GM18870 (cell line): ENCODE data around the gene PTGER3.
A peak's percentile ranks its signal among the peaks of the same experiment; 100 is the strongest.

Source experiments
- ATAC-seq: cut with Tn5 transposase; IDR thresholded peaks from one replicate; pipeline ENCODE4 v1.9.1; 2021; ENCODE audit warnings: moderate library complexity; ENCODE audit not compliant: unreplicated experiment

PTGER3 gene

DNA sequence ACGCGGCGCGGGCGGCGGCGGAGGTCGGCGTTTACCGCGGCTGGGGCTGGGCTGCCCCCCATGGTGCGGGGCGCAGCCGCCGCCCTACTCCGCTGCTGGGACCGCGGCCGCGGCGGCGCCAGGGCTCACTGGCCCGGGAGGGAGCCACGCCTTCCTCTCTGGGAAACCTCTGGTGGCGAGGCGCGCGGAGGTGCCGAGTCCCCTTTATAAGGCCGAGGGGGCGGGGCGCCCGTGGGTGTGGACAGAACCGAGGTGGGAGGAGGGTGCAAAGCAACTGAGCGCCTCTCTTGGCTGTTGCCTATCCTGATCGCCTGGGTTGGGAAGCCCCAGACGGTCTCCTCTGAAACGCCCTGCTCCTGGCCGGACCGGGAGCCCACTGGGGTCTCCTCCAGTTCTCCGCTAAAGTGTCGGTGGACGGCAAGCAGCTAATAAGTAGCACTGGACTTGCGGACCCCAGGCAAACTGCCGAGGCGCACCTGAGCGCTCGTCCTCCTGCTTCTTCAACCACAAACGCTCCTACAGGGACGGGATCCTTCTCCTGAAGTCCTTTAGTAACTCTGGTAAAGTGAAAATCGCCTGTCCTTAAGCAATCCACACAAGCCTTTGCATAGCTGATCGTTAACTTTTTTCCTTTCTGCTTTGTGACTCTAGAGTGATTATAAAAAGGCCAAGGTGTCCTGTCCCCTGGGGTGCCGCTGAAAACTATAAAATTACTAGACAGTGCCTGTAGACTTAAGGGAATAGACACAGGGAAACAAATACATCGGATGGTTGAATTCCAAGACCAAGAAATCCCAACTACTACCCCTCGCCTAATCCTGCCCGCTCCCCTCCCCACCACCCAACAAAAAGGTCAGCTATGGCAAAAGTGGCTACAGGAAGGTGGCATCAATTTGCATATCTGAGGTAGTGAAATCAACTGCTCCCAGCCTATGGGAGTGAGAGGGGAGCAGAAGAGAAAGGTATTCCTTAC lies at the start of gene PTGER3:
PTGER3 (minus strand) TSS at position 182 of the 973 bp plus-strand sequence. CDS start 239 bp downstream, outside the sequence.
- no peak for ATAC-seq

DNA sequence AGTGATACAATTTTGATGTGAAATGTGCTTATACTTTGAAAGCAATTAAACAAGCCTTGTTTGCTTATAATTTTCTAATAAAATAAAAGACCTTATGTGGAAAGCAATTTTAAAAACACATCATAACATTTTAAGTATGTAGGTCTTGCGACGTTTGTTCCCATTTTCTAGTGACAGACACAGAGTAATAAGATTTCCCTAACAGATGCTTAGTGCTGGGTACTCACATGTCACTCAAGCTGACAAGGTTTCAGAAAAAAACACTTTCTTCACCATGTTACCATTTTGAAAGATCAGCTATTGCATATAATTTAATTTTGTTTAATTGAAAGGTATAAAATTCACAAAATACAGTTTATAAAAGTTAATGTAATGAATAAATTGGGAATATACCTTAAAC lies 47.3 kb upstream of the PTGER3 start:
- ATAC-seq = no peak

DNA sequence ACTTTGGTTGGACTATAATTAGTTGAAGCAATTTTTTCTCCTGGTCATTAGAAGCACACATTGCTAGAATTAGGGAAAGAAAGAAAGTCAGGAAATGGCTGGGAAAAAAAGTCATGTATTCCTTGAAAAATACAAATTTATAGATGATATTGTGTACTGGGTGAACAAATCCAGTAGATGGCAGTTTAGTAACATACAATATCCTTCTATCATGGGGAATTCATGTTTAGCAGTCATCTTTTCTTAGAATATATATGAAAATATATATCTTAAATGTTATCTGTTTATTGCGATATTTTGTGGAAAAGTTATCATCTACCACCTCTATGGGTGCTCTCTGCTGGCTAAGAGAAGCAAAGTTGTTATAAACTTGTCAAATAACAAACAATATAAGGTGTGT lies 46.3 kb upstream of the PTGER3 start:
- no peak for ATAC-seq

DNA sequence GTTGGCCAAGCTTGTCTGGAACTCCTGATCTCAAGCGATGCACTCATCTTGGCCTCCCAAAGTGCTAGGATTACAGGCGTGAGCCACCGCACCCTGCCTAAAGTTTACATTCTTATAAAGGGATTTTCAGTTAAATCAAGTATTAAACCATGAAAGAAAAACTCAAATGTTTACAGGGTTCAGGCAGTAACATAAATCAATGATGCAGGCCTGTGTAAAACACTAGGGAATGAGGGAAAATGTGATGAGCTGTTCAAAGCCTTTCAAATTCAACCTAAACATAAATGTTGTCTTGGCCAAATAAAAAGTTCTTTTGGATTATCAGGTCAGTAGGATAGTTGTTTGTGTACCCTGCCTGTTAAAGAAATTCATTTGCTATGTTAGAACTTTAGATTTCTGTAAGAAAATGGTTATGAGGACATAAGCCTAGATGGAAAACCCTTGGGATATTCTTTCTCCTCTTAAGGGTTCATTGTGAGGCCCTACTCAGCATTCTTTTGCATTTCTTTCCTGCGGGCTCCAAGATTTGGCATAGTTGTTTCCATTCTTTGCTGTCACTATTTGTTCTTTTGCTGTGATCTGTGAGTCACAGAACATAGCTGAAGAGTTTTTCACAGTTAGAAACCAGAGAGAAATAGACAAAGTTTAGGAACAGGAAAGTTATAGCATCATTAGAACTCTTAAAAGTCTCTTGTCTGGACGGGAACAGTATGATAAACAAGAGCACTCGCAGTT lies 42.1 kb upstream of the PTGER3 start:
- ATAC-seq = no peak

DNA sequence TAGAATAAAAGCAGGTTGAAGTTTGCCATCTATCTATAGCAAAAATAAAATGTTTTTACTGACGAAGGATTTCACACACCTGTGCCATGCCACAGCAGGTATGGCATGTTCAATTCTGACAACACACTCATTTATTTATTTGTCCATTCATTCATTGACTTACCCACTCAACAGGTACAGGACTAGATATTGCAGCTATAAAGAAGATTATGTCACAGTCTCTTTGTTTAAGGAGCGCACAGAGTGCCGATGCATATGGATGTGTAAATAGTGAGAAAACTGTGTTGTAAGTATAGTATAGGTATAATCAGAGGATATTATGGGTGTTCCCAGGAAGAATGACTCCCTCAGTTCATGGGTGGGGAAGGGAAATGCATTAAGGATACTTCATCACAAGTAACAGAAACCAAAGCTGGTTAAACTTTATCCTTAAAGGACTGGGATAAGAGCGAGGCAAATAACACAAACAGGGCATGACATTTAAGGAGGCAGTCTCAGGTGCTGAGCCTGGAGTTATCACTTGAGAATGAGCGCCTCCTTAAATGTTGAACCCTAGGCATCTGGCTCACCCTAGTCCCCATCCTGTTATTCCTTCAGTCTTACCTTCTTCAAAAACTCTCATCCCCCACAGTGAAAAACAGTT lies 41.1 kb upstream of the PTGER3 start:
- ATAC-seq = no peak

DNA sequence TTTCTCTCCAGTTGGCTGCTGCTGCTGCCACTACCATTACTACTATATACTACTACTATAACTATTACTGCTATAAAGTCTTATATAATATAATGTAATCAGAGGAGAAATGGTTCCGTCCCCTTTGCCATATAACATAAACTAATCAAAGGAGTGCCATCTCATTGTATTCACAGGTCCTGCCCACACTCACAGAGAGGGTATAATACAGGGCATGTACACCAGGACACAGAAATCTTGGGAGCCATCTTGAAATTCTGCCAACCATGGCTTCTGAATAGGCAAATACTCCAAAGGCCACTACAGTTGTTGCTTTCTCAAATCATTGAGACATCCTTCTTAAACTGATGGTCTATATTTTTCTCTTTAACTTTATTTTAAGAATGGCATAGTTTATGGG lies 40.1 kb upstream of the PTGER3 start:
- no peak for ATAC-seq

DNA sequence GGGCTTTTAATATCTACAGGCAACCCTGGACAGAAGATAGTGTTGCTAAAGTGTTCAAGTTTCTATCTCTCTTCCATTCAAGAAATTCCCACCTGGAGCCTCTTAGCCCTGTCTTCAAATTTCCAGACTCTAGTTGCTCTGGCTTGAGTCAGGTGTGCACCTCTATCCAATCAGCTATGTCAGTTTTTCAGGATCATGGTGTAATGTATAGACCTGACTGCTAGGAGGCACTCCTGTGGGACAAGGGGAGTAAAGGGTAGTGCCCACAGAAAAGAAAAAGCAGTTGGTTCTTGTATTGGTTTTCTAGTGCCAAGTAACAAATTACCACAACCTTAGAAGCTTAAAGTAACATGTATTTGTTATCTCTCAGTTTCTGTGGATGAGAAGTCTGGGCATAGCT lies 39.4 kb upstream of the PTGER3 start:
- no peak for ATAC-seq

DNA sequence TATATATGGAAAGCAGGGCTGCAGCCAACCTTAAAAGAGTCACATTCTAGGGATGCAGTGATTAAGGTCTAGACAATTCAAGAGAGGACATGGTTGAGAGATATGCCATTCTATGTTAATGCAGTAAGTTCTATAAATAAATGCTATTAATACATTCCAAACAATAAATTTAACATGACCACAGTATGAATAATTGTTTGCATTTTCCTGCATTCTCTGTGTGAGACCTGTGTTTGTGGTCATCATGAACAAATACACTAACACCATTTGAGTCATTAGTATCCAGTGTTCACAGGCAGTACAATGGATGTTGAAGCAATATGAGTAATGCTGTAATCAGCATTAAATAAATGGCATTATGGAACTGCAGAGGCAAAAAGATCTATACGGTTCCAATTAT lies 38.7 kb upstream of the PTGER3 start:
- ATAC-seq = no peak

DNA sequence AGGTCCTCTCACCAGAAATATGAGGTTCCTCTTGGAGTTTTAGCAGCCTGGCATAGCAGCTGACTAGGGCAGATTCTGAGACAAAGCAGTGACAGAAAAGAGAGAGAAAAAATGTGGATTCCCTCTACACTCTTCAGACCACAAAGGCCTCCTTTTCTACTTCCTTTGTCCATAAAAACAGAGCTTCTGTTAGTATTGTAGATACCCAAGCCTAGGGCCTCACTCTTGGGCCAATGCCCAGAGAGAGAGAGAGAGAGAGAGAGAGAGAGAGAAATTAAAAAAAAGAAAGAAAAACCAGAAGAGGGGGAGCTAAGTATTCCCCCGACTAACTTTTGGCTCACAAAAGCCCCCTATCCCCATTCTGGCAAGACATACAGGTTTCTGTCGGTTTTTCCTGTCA lies 35.7 kb upstream of the PTGER3 start:
- no peak for ATAC-seq

DNA sequence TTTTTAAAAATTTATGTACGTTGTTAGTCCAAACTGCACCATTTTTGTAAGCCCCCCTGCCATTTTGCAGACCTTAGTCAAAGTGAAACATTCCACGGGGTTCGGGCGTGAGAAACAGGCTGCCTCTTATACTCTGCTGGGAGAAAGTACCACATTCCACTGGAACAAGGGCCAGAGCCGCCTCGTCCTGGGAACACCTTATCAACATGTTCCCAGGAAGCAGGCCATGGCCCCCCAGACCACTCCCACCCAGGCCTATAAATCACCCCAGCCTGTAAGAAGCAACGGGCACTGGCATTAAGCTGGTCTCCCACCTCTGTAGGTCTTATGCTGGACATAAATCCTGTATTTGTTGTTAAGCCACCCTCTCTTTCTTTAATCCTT lies 34.1 kb upstream of the PTGER3 start:
- ATAC-seq = no peak

DNA sequence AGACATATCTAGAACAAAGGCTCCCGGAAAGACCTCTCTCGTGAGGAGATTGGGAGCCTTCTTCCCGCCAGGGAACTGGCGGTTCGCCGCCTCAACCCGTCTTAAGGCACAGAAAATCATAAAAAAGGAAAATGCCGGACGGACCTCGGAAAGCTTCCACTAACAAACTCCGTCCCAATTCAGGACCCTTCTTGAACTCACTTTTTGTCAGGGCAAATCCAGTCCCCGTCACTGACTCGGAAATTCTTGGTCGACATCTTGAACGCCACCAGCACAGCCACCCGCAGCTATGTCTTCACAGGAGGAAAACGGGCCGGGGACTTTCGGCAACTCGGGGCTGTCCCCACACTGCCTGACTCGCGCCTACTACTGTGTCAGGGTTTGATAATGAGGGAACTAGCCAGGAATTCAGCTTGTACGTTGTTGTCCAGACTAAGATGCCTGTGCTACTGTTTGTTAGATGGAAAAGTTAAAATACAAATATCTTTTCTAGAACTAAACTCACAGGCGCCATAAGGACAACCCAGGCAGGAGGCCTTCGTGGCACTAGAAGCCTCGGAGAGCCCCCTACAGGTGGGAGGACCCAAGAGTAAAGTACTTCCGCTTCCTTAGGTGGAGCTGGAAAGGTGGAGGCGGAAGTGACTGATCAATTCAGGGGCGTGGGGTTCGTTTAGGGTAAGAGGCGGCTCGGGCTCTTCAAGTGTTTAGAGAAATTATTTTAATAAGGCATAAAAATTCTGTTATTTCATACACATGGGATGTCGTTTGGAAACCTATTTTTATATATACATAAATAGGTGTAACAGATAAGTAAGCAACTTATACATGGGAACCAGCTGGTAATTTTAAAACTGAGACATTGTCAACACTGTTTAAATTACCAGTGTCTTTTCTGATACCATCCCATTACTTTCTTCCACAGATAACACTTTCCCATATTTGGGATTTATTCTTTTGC lies 33.4 kb upstream of the PTGER3 start, which contains the start of gene ZRANB2:
ZRANB2 (minus strand) TSS at position 297 of the 958 bp plus-strand sequence; CDS start at position 257, 40 bp downstream.
- ATAC-seq = peak; percentile 99

DNA sequence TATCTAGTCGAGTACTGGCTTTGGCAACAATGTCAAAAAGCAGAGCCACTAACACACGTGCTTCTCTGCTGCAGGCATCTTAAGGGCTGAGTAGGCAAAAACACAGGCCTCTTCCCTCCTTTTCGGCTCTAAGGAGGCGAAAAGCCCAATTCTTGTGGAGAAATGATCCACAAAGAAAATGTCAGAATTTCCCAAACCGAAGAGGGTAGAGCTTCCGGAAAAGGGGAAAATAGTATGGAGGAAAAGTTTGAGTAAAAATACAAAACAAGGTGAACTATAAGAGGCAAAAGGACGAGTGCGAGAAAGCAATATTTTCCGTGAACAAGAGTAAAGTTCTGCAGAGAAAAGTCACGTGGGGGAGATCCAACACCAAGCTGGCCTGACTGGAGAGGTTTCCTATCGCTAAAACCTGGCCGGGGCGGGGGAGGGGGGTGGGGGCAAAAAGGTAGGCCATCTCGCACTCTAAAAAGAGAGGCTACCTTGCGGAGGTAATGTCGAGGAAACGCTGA lies 32.7 kb upstream of the PTGER3 start:
- ATAC-seq = no peak

DNA sequence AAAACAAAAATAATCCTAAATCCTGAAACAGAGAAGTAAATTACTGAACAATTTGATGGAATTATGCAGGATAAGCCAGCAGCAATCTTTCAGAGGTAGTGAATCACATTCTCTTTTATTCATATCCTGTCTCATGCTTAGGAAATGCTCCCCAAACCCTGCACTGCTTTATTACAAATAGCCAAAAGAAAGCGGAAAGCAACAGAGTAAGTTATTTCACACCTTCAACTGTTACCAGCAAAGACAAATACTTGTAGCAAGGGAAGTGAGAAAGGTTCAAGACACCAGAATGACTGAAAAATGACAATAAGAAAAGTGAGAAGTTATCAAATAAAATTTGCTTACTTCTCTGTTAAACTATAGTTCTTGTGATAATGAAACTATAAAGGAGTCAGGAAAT lies 27.1 kb upstream of the PTGER3 start:
- ATAC-seq = no peak

DNA sequence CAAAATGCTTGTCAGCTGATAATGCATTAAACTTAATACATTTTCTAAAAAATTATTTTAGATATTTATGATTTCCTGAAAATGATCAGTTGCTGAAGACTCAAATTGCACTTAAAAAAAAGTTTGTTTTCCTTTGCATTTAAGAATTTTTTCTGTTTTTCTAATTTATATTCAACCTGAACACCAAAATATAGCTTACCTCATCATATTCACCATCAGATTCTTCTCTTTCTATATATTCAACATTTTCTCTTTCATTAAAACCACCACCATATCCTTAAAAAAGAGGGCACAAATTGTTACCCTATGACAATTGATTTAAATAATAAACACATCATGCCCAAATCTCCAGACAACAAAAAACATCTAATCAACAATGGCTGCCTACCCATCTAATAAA lies 24.7 kb upstream of the PTGER3 start:
- no peak for ATAC-seq

DNA sequence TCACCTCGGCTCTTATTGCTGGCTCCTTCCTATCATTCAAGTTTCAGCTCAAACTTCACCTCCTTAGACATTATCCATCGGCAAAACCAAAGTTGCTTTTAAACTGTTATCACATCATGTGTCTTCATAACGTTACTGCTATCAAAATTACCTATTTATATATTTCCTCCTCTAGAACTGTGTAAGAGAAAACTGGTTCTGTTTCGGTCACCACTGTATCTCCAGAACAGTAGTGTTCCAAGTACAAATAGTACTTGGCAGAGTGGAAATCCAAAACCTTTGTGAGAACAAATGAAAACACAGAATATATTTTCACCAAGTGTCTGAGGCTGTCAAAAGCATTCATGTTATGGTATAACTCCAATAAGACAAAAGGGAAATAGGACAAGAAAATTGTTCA lies 24.1 kb upstream of the PTGER3 start:
- no peak for ATAC-seq

DNA sequence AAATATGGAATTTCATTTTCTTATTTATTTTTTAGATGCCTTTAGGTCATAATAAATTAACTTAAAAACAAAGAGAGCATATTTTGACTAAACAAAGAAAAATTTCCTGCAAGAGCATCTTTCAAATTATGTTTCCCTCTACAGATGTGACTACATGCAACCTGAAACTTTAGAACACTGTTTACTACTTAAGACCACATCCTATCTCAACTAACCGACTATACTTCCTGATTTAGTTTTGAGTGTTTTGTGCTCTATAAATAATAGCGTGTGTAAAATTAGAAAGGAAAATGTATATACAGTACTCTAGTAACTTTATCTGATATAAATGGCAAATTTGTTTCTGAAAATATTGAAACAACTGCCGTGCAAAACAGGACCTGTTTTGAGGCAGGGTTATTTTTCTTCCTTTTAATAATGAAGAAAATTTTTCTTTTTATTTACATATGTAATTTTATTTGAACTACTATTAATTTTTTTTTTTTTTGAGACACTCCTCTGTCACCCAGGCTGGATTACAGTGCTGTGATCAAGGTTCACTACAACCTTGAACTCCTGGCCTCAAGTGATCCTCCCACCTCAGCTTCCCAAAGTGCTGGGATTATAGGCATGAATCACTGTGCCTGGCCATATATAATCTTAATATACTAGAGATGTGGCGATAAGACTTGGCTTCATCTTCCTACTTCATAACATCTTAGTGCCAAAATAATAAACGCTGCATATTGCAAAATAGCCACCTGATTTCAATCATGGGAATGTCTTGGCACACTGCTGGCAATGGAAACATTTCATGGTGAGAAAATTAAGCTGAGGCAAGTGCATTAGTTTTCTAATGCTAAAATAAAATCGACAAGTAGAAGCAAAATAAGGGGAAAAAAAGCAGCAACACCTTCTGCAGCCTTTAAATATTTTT lies 21.0 kb upstream of the PTGER3 start:
- peak; percentile 84 for ATAC-seq

DNA sequence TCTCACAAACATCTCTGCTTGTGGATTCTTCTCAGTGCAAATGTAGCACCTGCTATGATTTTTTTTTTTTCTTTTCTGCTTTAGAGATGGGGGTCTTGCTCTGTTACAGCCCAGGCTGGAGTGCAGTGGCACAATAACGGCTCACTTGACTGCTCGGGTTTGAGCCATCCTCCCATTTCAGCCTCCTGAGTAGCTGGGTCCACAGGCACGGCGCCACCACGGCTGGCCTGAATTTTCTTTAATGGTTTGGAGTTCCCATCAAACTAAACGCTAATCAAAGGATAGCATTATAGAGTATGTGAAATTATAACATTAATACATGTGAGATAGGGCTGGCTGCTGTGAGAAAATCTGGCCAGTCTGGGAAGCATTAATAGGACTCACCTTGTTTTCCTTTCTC lies 7.2 kb upstream of the PTGER3 start:
- no peak for ATAC-seq

DNA sequence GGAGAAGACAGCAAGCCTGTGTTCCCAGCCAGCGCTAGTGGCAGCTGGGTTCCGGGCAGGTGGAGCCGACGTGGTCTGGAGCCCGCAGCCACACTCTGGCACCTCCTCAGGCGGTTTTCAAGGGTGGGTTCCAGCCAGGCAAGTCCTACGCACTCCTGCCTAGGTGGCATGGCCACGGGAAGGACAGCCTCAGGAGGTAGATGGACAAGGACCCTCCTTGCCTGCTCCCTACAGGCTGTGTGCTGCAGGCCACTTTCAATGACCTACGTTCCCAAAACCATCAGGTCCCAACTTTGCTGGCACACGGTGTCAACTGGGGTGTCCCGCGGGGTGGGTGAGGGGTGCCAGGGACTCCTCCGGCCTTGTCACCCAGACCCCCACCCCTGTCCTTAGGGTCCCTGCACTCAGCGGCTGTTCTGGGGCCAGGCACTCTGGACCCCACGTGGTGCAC lies 6.7 kb upstream of the PTGER3 start:
- no peak for ATAC-seq

DNA sequence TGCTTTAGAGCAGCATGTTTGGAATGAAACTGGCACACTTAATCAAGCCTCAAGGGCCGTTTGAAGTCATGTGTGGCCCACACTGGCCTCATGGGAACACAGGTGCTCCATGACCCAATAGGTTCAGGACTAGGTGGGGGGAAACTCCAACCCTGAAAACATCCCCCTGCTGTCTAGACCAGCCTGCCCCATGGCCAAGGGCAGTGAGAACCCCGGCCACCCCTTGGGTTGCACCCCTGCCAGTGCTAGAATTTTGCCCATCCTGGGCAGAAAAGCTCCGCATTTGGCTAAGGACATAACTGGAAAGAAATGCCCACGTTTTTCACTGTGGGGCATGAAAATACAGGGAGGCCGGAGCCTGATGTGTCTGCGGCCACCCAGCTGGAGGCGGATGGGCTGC lies 6.1 kb upstream of the PTGER3 start:
- no peak for ATAC-seq
